SK-N-SH treated with all-trans-retinoic acid at 6 μM for 48 hours (cell line): ENCODE data around the gene NRIP1.

Experiments used
- ATAC-seq: fragments of 200-7000 bp; cut with Tn5 transposase; 3 replicates; pipeline ENCODE4 v1.9.1; 2020; ENCODE audit warnings: mild to moderate bottlenecking, moderate library complexity
- ARNTL ChIP-seq: fragments of 450-650 bp; formaldehyde crosslinking; IDR thresholded peaks from 2 replicates; pipeline ENCODE4 v1.5.0; 2020; ENCODE audit warnings: low read depth, mild to moderate bottlenecking, moderate library complexity, borderline replicate concordance
- BACH2 ChIP-seq: fragments of 250-450 bp; sonication (Bioruptor Pico); IDR thresholded peaks from 2 replicates; pipeline ENCODE4 v1.9.0; 2021; ENCODE audit warnings: mild to moderate bottlenecking, borderline replicate concordance
- CREB5 ChIP-seq: fragments of 250-450 bp; sonication (Bioruptor Pico); IDR thresholded peaks from 2 replicates; pipeline ENCODE4 v1.5.1; 2020; ENCODE audit warnings: low read depth, mild to moderate bottlenecking, moderate library complexity
- ESRRG ChIP-seq: fragments of 250-450 bp; sonication (Bioruptor Pico); IDR thresholded peaks from 2 replicates; pipeline ENCODE4 v1.6.1; 2021; ENCODE audit warnings: mild to moderate bottlenecking
- OSR1 ChIP-seq: fragments of 250-450 bp; sonication (Bioruptor Pico); IDR thresholded peaks from 2 replicates; pipeline ENCODE4 v1.8.0; 2022; ENCODE audit warnings: moderate library complexity, mild to moderate bottlenecking, inconsistent platforms
- POU6F1 ChIP-seq: fragments of 250-450 bp; sonication (Bioruptor Pico); IDR thresholded peaks from 2 replicates; pipeline ENCODE4 v1.8.0; 2021; ENCODE audit warnings: low read depth, mild to moderate bottlenecking, moderate library complexity, borderline replicate concordance
- PPARA ChIP-seq: fragments of 250-450 bp; sonication (Bioruptor Pico); IDR thresholded peaks from 2 replicates; pipeline ENCODE4 v1.5.0; 2020; ENCODE audit warnings: mild to moderate bottlenecking, borderline replicate concordance
- RARB ChIP-seq: fragments of 250-450 bp; sonication (Bioruptor Pico); IDR thresholded peaks from 2 replicates; pipeline ENCODE4 v1.8.0; 2021; ENCODE audit warnings: mild to moderate bottlenecking, moderate library complexity
- SNAI2 ChIP-seq: fragments of 250-450 bp; sonication (Bioruptor Pico); IDR thresholded peaks from 2 replicates; pipeline ENCODE4 v1.5.0; 2020; ENCODE audit warnings: mild to moderate bottlenecking, moderate library complexity
- TCF4 ChIP-seq: fragments of 250-450 bp; sonication (Bioruptor Pico); IDR thresholded peaks from 2 replicates; pipeline ENCODE4 v1.8.0; 2021; ENCODE audit warnings: mild to moderate bottlenecking, moderate library complexity, borderline replicate concordance
- TOX ChIP-seq: fragments of 250-450 bp; sonication (Bioruptor Pico); IDR thresholded peaks from 2 replicates; pipeline ENCODE4 v1.8.0; 2021; ENCODE audit warnings: mild to moderate bottlenecking, moderate library complexity, borderline replicate concordance
- ZC3H10 ChIP-seq: fragments of 250-450 bp; sonication (Bioruptor Pico); IDR thresholded peaks from 2 replicates; pipeline ENCODE4 v1.5.1; 2021; ENCODE audit warnings: mild to moderate bottlenecking, moderate library complexity
- ZFP3 ChIP-seq: fragments of 250-450 bp; sonication (Bioruptor Pico); IDR thresholded peaks from 2 replicates; pipeline ENCODE4 v1.5.0; 2020; ENCODE audit warnings: mild to moderate bottlenecking, moderate library complexity
- ZFP30 ChIP-seq: fragments of 450-650 bp; formaldehyde crosslinking; IDR thresholded peaks from 2 replicates; pipeline ENCODE4 v1.5.0; 2022; ENCODE audit warnings: mild to moderate bottlenecking, moderate library complexity
- ZNF70 ChIP-seq: fragments of 450-650 bp; formaldehyde crosslinking; IDR thresholded peaks from 2 replicates; pipeline ENCODE4 v1.5.0; 2020; ENCODE audit warnings: mild to moderate bottlenecking, moderate library complexity
- ZNF8 ChIP-seq: fragments of 450-650 bp; formaldehyde crosslinking; IDR thresholded peaks from 2 replicates; pipeline ENCODE4 v1.5.0; 2020; ENCODE audit warnings: mild to moderate bottlenecking, moderate library complexity
- TF ChIP-seq, protein P1 (sequence below): fragments of 250-450 bp; sonication (Bioruptor Pico); IDR thresholded peaks from 2 replicates; pipeline ENCODE4 v1.5.0; 2020; ENCODE audit warnings: mild to moderate bottlenecking, moderate library complexity
- TF ChIP-seq, protein P2 (sequence below): fragments of 250-450 bp; sonication (Bioruptor Pico); IDR thresholded peaks from 2 replicates; pipeline ENCODE4 v1.8.0; 2020; ENCODE audit warnings: mild to moderate bottlenecking, moderate library complexity, borderline replicate concordance
- TF ChIP-seq, protein P3 (sequence below): fragments of 250-450 bp; sonication (Bioruptor Pico); IDR thresholded peaks from 2 replicates; pipeline ENCODE4 v1.5.1; 2021; ENCODE audit warnings: mild to moderate bottlenecking, moderate library complexity

NRIP1 gene

GRCh38 chr21:14964621-14965020 lies 100.2 kb downstream of the NRIP1 start:
- ATAC-seq: no peak
- TF ChIP-seq SNAI2 (CRISPR knock-in tag) (no peak), OSR1 (CRISPR knock-in tag) (no peak), TCF4 (CRISPR knock-in tag) (no peak), ARNTL (CRISPR knock-in tag) (no peak), TOX (CRISPR knock-in tag) (no peak), ZFP3 (CRISPR knock-in tag) (no peak), RARB (CRISPR knock-in tag) (no peak), BACH2 (CRISPR knock-in tag) (no peak), PPARA (CRISPR knock-in tag) (no peak), CREB5 (no peak), POU6F1 (CRISPR knock-in tag) (no peak), ZNF70 (CRISPR knock-in tag) (no peak), ZC3H10 (no peak), ZFP30 (CRISPR knock-in tag) (no peak), ZNF8 (CRISPR knock-in tag) (no peak), ESRRG (no peak)
- TF ChIP-seq, protein P1, sequence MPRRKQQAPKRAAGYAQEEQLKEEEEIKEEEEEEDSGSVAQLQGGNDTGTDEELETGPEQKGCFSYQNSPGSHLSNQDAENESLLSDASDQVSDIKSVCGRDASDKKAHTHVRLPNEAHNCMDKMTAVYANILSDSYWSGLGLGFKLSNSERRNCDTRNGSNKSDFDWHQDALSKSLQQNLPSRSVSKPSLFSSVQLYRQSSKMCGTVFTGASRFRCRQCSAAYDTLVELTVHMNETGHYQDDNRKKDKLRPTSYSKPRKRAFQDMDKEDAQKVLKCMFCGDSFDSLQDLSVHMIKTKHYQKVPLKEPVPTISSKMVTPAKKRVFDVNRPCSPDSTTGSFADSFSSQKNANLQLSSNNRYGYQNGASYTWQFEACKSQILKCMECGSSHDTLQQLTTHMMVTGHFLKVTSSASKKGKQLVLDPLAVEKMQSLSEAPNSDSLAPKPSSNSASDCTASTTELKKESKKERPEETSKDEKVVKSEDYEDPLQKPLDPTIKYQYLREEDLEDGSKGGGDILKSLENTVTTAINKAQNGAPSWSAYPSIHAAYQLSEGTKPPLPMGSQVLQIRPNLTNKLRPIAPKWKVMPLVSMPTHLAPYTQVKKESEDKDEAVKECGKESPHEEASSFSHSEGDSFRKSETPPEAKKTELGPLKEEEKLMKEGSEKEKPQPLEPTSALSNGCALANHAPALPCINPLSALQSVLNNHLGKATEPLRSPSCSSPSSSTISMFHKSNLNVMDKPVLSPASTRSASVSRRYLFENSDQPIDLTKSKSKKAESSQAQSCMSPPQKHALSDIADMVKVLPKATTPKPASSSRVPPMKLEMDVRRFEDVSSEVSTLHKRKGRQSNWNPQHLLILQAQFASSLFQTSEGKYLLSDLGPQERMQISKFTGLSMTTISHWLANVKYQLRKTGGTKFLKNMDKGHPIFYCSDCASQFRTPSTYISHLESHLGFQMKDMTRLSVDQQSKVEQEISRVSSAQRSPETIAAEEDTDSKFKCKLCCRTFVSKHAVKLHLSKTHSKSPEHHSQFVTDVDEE (CRISPR knock-in tag): no peak
- TF ChIP-seq, protein P2, sequence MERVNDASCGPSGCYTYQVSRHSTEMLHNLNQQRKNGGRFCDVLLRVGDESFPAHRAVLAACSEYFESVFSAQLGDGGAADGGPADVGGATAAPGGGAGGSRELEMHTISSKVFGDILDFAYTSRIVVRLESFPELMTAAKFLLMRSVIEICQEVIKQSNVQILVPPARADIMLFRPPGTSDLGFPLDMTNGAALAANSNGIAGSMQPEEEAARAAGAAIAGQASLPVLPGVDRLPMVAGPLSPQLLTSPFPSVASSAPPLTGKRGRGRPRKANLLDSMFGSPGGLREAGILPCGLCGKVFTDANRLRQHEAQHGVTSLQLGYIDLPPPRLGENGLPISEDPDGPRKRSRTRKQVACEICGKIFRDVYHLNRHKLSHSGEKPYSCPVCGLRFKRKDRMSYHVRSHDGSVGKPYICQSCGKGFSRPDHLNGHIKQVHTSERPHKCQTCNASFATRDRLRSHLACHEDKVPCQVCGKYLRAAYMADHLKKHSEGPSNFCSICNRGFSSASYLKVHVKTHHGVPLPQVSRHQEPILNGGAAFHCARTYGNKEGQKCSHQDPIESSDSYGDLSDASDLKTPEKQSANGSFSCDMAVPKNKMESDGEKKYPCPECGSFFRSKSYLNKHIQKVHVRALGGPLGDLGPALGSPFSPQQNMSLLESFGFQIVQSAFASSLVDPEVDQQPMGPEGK (CRISPR knock-in tag): no peak
- TF ChIP-seq, protein P3, sequence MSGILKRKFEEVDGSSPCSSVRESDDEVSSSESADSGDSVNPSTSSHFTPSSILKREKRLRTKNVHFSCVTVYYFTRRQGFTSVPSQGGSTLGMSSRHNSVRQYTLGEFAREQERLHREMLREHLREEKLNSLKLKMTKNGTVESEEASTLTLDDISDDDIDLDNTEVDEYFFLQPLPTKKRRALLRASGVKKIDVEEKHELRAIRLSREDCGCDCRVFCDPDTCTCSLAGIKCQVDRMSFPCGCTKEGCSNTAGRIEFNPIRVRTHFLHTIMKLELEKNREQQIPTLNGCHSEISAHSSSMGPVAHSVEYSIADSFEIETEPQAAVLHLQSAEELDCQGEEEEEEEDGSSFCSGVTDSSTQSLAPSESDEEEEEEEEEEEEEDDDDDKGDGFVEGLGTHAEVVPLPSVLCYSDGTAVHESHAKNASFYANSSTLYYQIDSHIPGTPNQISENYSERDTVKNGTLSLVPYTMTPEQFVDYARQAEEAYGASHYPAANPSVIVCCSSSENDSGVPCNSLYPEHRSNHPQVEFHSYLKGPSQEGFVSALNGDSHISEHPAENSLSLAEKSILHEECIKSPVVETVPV: no peak

GRCh38 chr21:14962217-14962616 lies 102.6 kb downstream of the NRIP1 start:
- TF ChIP-seq, protein P1 (CRISPR knock-in tag): no peak
- TF ChIP-seq TOX (CRISPR knock-in tag): no peak
- TF ChIP-seq, all 23 proteins: peak for 0
- no peak for ATAC-seq
